HTERT RPE-1 (cell line): Measurements from ENCODE around the gene NUDT16L1.
"Not testable (repeated sequence)": the region's sequence is repeated elsewhere in the genome, so short reads cannot be mapped to it uniquely, and the experiment has no call there.

Source experiments
- in situ Hi-C: fragments of 300-500 bp; cut with MboI; formaldehyde crosslinking; loops from 4 replicates; pipeline ENCODE4 v1.14.3; 2020; ENCODE audit warnings: low sequenced_read_pairs

NUDT16L1 gene

GRCh38 chr16:4713663-4714501 is 20.5 kb downstream of the NUDT16L1 start:
- in situ Hi-C loops = no loop called here

- in situ Hi-C loops = no loop called here
Measured at GRCh38 chr16:4714996-4715395, 21.6 kb downstream of the NUDT16L1 start.

GRCh38 chr16:4718466-4718865 is 25.1 kb downstream of the NUDT16L1 start:
- in situ Hi-C loops = no loop called here

GRCh38 chr16:4723071-4723767 is 29.9 kb downstream of the NUDT16L1 start:
- in situ Hi-C loops = no loop called here

GRCh38 chr16:4724661-4725270 is 31.4 kb downstream of the NUDT16L1 start:
- in situ Hi-C loops = no loop called here

- in situ Hi-C loops = no loop called here
Measured at GRCh38 chr16:4726616-4727015, 33.3 kb downstream of the NUDT16L1 start.

- in situ Hi-C loops = no loop called here
Measured at GRCh38 chr16:4728676-4729075, 35.3 kb downstream of the NUDT16L1 start.

- in situ Hi-C loops = no loop called here
Measured at GRCh38 chr16:4729876-4730275, 36.5 kb downstream of the NUDT16L1 start.

GRCh38 chr16:4733211-4733742 is 39.9 kb downstream of the NUDT16L1 start:
- in situ Hi-C loops = no loop called here

GRCh38 chr16:4733747-4734062 is 40.3 kb downstream of the NUDT16L1 start:
- in situ Hi-C loops = no loop called here

- in situ Hi-C loops = no loop called here
Measured at GRCh38 chr16:4734063-4734729, 40.8 kb downstream of the NUDT16L1 start, which contains the start of the genes ANKS3 and DNAAF8. ANKS3 (minus strand) TSS chr16:4734271; CDS start chr16:4730149, 4,122 bp downstream. DNAAF8 (plus strand) TSS chr16:4734537; CDS start chr16:4736515, 1,978 bp downstream.

GRCh38 chr16:4734730-4735535 is 41.6 kb downstream of the NUDT16L1 start:
- in situ Hi-C loops = no loop called here

- in situ Hi-C loops = no loop called here
Measured at GRCh38 chr16:4736546-4736945, 43.2 kb downstream of the NUDT16L1 start.

- in situ Hi-C loops = no loop called here
Measured at GRCh38 chr16:4737545-4737944, 44.2 kb downstream of the NUDT16L1 start.

GRCh38 chr16:4738370-4738769 is 45.0 kb downstream of the NUDT16L1 start:
- in situ Hi-C loops = not testable (repeated sequence)

- in situ Hi-C loops = no loop called here
Measured at GRCh38 chr16:4743226-4743878, 50.0 kb downstream of the NUDT16L1 start.

GRCh38 chr16:4744555-4745273 is 51.4 kb downstream of the NUDT16L1 start:
- in situ Hi-C loops = no loop called here

GRCh38 chr16:4745274-4745569 is 51.9 kb downstream of the NUDT16L1 start:
- in situ Hi-C loops = no loop called here
